Transverse colon (tissue), 4 donors: ENCODE measurements around the gene TOGARAM2.

ENCODE experiments used
- EP300 ChIP-seq: sonication (generic); formaldehyde crosslinking; IDR thresholded peaks from one replicate; pipeline ENCODE4 v1.6.1; 2017; ENCODE audit warnings: antibody characterized with exemption, low read depth
- POLR2AphosphoS5 ChIP-seq, 3 donors: sonication (generic); formaldehyde crosslinking; IDR thresholded peaks; one replicate each; pipeline ENCODE4 v1.6.1; 2016; ENCODE audit warnings: antibody characterized with exemption in 3 of 3
- TF ChIP-seq, protein P1 (sequence below), 5 experiments: fragments of 200-600 bp in 3 of 5; fragments of 450-650 bp in 2 of 5; sonication (generic) in 3 of 5; IDR thresholded peaks; 1 replicate in 2 of 5; 2 replicates in 3 of 5; pipeline ENCODE4 v1.5.1; 2016 to 2017; ENCODE audit warnings: antibody characterized with exemption in 5 of 5, inconsistent platforms in 3 of 5, mild to moderate bottlenecking in 2 of 5, moderate library complexity in 1 of 5

DNA sequence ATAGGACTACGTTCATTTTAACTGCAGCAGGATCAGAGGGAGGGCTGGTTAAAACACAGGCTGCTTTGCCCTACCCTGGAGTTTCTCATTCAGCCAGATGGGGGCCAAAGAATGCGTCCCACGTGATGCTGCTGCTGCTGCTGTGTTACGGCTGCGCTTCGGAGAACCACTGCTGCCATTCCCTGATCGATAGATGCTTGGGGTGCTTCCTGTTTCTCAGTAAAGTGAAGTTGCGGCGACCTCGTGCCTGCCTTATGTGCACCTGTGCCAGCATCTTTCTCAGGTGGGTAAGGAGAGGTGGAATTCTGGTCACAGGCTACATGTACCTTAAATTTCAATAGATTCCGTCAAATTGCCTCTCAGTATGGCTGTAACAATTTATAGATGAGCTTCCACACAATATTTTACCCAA is 24.7 kb upstream of the TOGARAM2 start:
- TF ChIP-seq, protein P1, sequence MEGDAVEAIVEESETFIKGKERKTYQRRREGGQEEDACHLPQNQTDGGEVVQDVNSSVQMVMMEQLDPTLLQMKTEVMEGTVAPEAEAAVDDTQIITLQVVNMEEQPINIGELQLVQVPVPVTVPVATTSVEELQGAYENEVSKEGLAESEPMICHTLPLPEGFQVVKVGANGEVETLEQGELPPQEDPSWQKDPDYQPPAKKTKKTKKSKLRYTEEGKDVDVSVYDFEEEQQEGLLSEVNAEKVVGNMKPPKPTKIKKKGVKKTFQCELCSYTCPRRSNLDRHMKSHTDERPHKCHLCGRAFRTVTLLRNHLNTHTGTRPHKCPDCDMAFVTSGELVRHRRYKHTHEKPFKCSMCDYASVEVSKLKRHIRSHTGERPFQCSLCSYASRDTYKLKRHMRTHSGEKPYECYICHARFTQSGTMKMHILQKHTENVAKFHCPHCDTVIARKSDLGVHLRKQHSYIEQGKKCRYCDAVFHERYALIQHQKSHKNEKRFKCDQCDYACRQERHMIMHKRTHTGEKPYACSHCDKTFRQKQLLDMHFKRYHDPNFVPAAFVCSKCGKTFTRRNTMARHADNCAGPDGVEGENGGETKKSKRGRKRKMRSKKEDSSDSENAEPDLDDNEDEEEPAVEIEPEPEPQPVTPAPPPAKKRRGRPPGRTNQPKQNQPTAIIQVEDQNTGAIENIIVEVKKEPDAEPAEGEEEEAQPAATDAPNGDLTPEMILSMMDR (IDR thresholded peaks at IDR 0.05), result no peak
- TF ChIP-seq POLR2AphosphoS5 (IDR thresholded peaks at IDR 0.05) (no peak), EP300 (no peak)
